ENCODE results near the gene CACNB3.

GRCh38 chr12:48868451-48868850 lies 50.2 kb downstream of the CACNB3 start:
- TF ChIP-seq, protein P1, sequence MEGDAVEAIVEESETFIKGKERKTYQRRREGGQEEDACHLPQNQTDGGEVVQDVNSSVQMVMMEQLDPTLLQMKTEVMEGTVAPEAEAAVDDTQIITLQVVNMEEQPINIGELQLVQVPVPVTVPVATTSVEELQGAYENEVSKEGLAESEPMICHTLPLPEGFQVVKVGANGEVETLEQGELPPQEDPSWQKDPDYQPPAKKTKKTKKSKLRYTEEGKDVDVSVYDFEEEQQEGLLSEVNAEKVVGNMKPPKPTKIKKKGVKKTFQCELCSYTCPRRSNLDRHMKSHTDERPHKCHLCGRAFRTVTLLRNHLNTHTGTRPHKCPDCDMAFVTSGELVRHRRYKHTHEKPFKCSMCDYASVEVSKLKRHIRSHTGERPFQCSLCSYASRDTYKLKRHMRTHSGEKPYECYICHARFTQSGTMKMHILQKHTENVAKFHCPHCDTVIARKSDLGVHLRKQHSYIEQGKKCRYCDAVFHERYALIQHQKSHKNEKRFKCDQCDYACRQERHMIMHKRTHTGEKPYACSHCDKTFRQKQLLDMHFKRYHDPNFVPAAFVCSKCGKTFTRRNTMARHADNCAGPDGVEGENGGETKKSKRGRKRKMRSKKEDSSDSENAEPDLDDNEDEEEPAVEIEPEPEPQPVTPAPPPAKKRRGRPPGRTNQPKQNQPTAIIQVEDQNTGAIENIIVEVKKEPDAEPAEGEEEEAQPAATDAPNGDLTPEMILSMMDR (IDR thresholded peaks at IDR 0.05): no peak
- TF ChIP-seq EZH2 (IDR thresholded peaks at IDR 0.05) (no peak), EZH2phosphoT487 (IDR thresholded peaks at IDR 0.05) (no peak)

Measured in neural progenitor cell (in vitro differentiated cells).